ENCODE results near the gene PTPRN2.

DNA sequence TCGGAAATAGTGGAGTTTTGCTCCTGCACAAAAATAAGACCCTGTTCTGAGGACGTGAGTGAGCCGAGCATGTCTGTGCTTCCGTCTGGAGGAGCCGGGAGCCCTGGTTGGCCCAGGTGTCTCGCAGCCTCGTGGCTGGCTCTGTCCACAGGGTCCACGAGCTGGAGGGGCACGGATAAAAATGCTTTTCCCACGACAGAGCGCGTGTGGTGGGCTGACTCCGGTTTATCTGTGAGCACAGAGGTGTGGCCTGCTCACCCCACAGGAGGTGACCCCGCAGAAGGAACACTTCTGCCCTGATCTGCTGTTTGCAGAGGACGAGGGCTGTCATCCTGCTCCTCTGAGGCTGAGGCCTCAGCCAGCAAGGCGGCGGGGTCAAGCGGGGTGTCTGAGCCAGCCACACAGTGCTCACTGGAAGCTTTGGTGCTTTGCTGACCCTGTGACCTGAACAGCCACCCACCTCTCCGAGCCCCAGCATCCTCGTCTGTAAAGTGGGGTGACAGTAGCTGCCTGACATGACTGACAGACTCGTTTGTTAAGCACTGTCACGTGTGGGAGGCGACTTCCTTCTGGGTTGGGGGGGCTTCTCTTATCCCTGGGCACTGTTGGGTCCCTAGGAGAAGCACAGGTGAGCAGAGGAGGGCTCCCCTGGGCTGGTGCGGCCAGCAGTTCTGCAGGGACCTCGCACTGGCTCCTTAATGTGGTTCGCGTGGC lies 1088.3 kb downstream of the PTPRN2 start:
- TF ChIP-seq POLR2AphosphoS5 (IDR thresholded peaks at IDR 0.05), result no peak
- TF ChIP-seq, protein P1, sequence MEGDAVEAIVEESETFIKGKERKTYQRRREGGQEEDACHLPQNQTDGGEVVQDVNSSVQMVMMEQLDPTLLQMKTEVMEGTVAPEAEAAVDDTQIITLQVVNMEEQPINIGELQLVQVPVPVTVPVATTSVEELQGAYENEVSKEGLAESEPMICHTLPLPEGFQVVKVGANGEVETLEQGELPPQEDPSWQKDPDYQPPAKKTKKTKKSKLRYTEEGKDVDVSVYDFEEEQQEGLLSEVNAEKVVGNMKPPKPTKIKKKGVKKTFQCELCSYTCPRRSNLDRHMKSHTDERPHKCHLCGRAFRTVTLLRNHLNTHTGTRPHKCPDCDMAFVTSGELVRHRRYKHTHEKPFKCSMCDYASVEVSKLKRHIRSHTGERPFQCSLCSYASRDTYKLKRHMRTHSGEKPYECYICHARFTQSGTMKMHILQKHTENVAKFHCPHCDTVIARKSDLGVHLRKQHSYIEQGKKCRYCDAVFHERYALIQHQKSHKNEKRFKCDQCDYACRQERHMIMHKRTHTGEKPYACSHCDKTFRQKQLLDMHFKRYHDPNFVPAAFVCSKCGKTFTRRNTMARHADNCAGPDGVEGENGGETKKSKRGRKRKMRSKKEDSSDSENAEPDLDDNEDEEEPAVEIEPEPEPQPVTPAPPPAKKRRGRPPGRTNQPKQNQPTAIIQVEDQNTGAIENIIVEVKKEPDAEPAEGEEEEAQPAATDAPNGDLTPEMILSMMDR (IDR thresholded peaks at IDR 0.05), result no peak
- TF ChIP-seq POLR2A (IDR thresholded peaks at IDR 0.05), result no peak
- no peak for TF ChIP-seq EP300 (IDR thresholded peaks at IDR 0.05)

Data from sigmoid colon (tissue), 4 donors.